Neural progenitor cell (in vitro differentiated cells): ENCODE data around the gene BTBD9. TPM values are rescaled to one million over a fixed set of nuclear protein-coding genes. Genes with fewer than 3 reads are reported as not detected.

Experiments used
- DNase-seq: peaks from one replicate; pipeline ENCODE4 v3.0.0-alpha.2; 2016; ENCODE audit warnings: low spot score
- H2AFZ ChIP-seq: fragments of 200-600 bp; sonication (generic); replicated peaks from 2 replicates; pipeline ENCODE4 v1.6.1; 2016; ENCODE audit warnings: antibody characterized with exemption
- H3F3A ChIP-seq: fragments of 200-600 bp; sonication (generic); 2 replicates; pipeline ENCODE4 v1.6.1; 2016; ENCODE audit warnings: antibody characterized with exemption, low read depth
- H3K27ac ChIP-seq: fragments of 200-600 bp; sonication (generic); 2 replicates; pipeline ENCODE4 v1.5.1; 2016; ENCODE audit warnings: mild to moderate bottlenecking
- H3K27me3 ChIP-seq: fragments of 200-600 bp; sonication (generic); 2 replicates; pipeline ENCODE4 v1.6.1; 2016; ENCODE audit warnings: mild to moderate bottlenecking, moderate library complexity
- H3K36me3 ChIP-seq: fragments of 200-600 bp; sonication (generic); 2 replicates; pipeline ENCODE4 v1.5.1; 2016
- H3K4me1 ChIP-seq: fragments of 200-600 bp; sonication (generic); 2 replicates; pipeline ENCODE4 v1.6.1; 2016; ENCODE audit warnings: mixed run types
- H3K4me2 ChIP-seq: fragments of 200-600 bp; sonication (generic); 2 replicates; pipeline ENCODE4 v1.6.1; 2016
- H3K4me3 ChIP-seq: fragments of 200-600 bp; sonication (generic); 2 replicates; pipeline ENCODE4 v1.5.1; 2016
- H3K79me2 ChIP-seq: fragments of 200-600 bp; sonication (generic); 2 replicates; pipeline ENCODE4 v1.6.1; 2016; ENCODE audit warnings: low read depth
- H3K9ac ChIP-seq: fragments of 200-600 bp; sonication (generic); 2 replicates; pipeline ENCODE4 v1.6.1; 2016
- H3K9me3 ChIP-seq: fragments of 200-600 bp; sonication (generic); 2 replicates; pipeline ENCODE4 v1.5.1; 2016; ENCODE audit warnings: low read depth
- H4K20me1 ChIP-seq: fragments of 200-600 bp; sonication (generic); 2 replicates; pipeline ENCODE4 v1.6.1; 2016; ENCODE audit warnings: low read depth
- H3K27ac Mint-ChIP-seq: 3 replicates; pipeline ENCODE4 v1.8.0; 2021; ENCODE audit warnings: mixed read lengths
- H3K27me3 Mint-ChIP-seq: 2 replicates; pipeline ENCODE4 v1.8.0; 2022; ENCODE audit warnings: low read depth, mild to moderate bottlenecking, inconsistent platforms, moderate library complexity, mixed read lengths; ENCODE audit not compliant: insufficient read depth
- H3K36me3 Mint-ChIP-seq: 3 replicates; pipeline ENCODE4 v1.8.0; 2021; ENCODE audit warnings: mixed read lengths
- H3K4me1 Mint-ChIP-seq: 3 replicates; pipeline ENCODE4 v1.8.0; 2021; ENCODE audit warnings: mixed read lengths
- H3K4me3 Mint-ChIP-seq: 3 replicates; pipeline ENCODE4 v1.8.0; 2021; ENCODE audit warnings: mild to moderate bottlenecking, moderate library complexity, mixed read lengths
- H3K9me3 Mint-ChIP-seq: 3 replicates; pipeline ENCODE4 v1.8.0; 2020; ENCODE audit warnings: mixed read lengths
- EZH2 ChIP-seq: fragments of 200-600 bp; sonication (generic); IDR thresholded peaks from 2 replicates; pipeline ENCODE4 v1.6.1; 2017; ENCODE audit warnings: antibody characterized with exemption, mild to moderate bottlenecking, moderate library complexity
- EZH2phosphoT487 ChIP-seq: fragments of 200-600 bp; sonication (generic); IDR thresholded peaks from 2 replicates; pipeline ENCODE4 v1.6.1; 2017; ENCODE audit warnings: antibody characterized with exemption
- total RNA-seq: library from RNA; depleted of rRNA; stranded (reverse); fragments of >200 nt; gene quantifications from 2 replicates; pipeline ENCODE4 v1.2.3, GENCODE V29; 2015; ENCODE audit warnings: low replicate concordance
- TF ChIP-seq, protein P1 (sequence below): fragments of 200-600 bp; sonication (generic); IDR thresholded peaks from 2 replicates; pipeline ENCODE4 v1.5.1; 2017; ENCODE audit warnings: antibody characterized with exemption, mild to moderate bottlenecking

Gene BTBD9
- total RNA-seq, 1 donor from 2014 or later: 16.9 TPM

GRCh38 chr6:38646166-38646878, 6.6 kb upstream of the BTBD9 start:
- H3K27ac Mint-ChIP-seq: no peak overlapping the region

GRCh38 chr6:38644951-38645350, 5.2 kb upstream of the BTBD9 start:
- Mint-ChIP-seq H3K36me3 (peaks cover 4% of the 10 kb centered on the region), H3K9me3 (no peaks in the 10 kb centered on the region), H3K27me3 (peaks cover 8% of the 10 kb centered on the region), H3K4me3 (no peak overlapping the region), H3K4me1 (peaks cover 6% of the 10 kb centered on the region), H3K27ac (no peak overlapping the region)
- H3K27me3 ChIP-seq: no peaks in the 10 kb centered on the region
- DNase-seq: no peak
- H3K79me2 ChIP-seq: peaks cover 10% of the 10 kb centered on the region
- no peaks in the 10 kb centered on the region for H4K20me1 ChIP-seq
- H3K9ac ChIP-seq: no peak overlapping the region
- peaks cover 9% of the 10 kb centered on the region for H3F3A ChIP-seq
- no peak overlapping the region for H3K4me3 ChIP-seq
- H3K9me3 ChIP-seq: no peaks in the 10 kb centered on the region
- TF ChIP-seq EZH2phosphoT487 (no peak), EZH2 (no peak)
- TF ChIP-seq, protein P1, sequence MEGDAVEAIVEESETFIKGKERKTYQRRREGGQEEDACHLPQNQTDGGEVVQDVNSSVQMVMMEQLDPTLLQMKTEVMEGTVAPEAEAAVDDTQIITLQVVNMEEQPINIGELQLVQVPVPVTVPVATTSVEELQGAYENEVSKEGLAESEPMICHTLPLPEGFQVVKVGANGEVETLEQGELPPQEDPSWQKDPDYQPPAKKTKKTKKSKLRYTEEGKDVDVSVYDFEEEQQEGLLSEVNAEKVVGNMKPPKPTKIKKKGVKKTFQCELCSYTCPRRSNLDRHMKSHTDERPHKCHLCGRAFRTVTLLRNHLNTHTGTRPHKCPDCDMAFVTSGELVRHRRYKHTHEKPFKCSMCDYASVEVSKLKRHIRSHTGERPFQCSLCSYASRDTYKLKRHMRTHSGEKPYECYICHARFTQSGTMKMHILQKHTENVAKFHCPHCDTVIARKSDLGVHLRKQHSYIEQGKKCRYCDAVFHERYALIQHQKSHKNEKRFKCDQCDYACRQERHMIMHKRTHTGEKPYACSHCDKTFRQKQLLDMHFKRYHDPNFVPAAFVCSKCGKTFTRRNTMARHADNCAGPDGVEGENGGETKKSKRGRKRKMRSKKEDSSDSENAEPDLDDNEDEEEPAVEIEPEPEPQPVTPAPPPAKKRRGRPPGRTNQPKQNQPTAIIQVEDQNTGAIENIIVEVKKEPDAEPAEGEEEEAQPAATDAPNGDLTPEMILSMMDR: no peak
- H2AFZ ChIP-seq: no peak overlapping the region
- H3K27ac ChIP-seq: no peak overlapping the region
- H3K36me3 ChIP-seq: no peaks in the 10 kb centered on the region
- no peak overlapping the region for H3K4me2 ChIP-seq
- peaks cover 11% of the 10 kb centered on the region for H3K4me1 ChIP-seq

More at GRCh38 chr6:38646166-38646878, 6.6 kb upstream of the BTBD9 start:
- H3K27ac ChIP-seq: no peak overlapping the region
- no peaks in the 10 kb centered on the region for H3K9me3 ChIP-seq
- no peaks in the 10 kb centered on the region for H3K27me3 ChIP-seq
- H3F3A ChIP-seq: no peaks in the 10 kb centered on the region
- Mint-ChIP-seq H3K36me3 (peaks cover 5% of the 10 kb centered on the region), H3K4me3 (no peak overlapping the region), H3K27me3 (peaks cover 3% of the 10 kb centered on the region), H3K9me3 (no peaks in the 10 kb centered on the region), H3K4me1 (no peaks in the 10 kb centered on the region)
- H2AFZ ChIP-seq: no peak overlapping the region
- no peaks in the 10 kb centered on the region for H3K36me3 ChIP-seq
- no peaks in the 10 kb centered on the region for H3K79me2 ChIP-seq
- no peak for DNase-seq
- TF ChIP-seq, protein P1: no peak
- TF ChIP-seq EZH2: no peak
- TF ChIP-seq EZH2phosphoT487: no peak
- no peak overlapping the region for H3K9ac ChIP-seq
- no peaks in the 10 kb centered on the region for H4K20me1 ChIP-seq
- H3K4me3 ChIP-seq: no peak overlapping the region
- no peak overlapping the region for H3K4me2 ChIP-seq
- H3K4me1 ChIP-seq: peaks cover 4% of the 10 kb centered on the region

- peak overlapping the region; percentile 98 for H2AFZ ChIP-seq
- no peaks in the 10 kb centered on the region for H3K27me3 ChIP-seq
- Mint-ChIP-seq H3K4me3 (peak overlapping the region; percentile 93), H3K9me3 (no peaks in the 10 kb centered on the region), H3K27me3 (peaks cover 8% of the 10 kb centered on the region), H3K4me1 (peaks cover 27% of the 10 kb centered on the region), H3K27ac (peak overlapping the region; percentile 42), H3K36me3 (peaks cover 2% of the 10 kb centered on the region)
- no peak for DNase-seq
- H4K20me1 ChIP-seq: no peaks in the 10 kb centered on the region
- no peak for TF ChIP-seq EZH2phosphoT487
- peaks cover 28% of the 10 kb centered on the region for H3K4me1 ChIP-seq
- peaks cover 21% of the 10 kb centered on the region for H3F3A ChIP-seq
- H3K9me3 ChIP-seq: no peaks in the 10 kb centered on the region
- peak overlapping the region; percentile 77 for H3K27ac ChIP-seq
- peaks cover 33% of the 10 kb centered on the region for H3K79me2 ChIP-seq
- no peaks in the 10 kb centered on the region for H3K36me3 ChIP-seq
- peak overlapping the region; percentile 91 for H3K4me2 ChIP-seq
- peak overlapping the region; percentile 89 for H3K4me3 ChIP-seq
- H3K9ac ChIP-seq: peak overlapping the region; percentile 50
Observed at GRCh38 chr6:38640216-38640909, 634 bp upstream of the BTBD9 start.
